ENCODE measurements around the gene DHRS1. TPM values are rescaled to one million over a fixed set of nuclear protein-coding genes. Genes with fewer than 3 reads are reported as not detected.
A peak's percentile ranks its signal among the peaks of the same experiment; 100 is the strongest.
"Not testable (repeated sequence)": the region's sequence is repeated elsewhere in the genome, so short reads cannot be mapped to it uniquely, and the experiment has no call there.

DHRS1 gene
- total RNA-seq, 1 experiment from 2014 or later, result 41.4 TPM

DNA sequence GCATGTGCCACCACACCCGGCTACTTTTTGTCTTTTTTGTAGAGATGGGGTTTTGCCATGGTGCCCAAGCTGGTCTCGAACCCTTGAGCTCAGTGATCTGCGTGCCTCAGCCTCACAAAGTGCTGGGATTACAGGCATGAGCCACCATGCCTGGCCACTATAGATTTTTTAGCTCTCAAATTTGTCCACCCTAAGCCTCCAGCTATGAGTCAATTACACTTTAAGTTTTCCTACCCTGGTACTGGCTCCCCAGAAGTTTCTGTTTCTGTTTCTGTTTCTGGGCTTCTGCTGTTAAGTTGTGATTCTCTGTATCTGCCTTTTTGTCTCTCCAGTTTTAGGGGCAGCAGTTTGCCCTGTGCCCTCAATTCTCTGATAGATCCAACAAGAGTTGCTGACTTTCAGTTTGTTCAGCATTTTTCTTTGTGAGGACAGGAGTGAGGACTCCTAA, 52.8 kb downstream of the DHRS1 start:
- Histone ChIP-seq H3K79me2 (ENCODE audit: low read depth) (no peaks in the 10 kb centered on the region), H3K9me3 (ENCODE audit: insufficient read depth, low read depth) (no peaks in the 10 kb centered on the region), H2AFZ (no peak overlapping the region), H3K4me3 (no peak overlapping the region), H3F3A (ENCODE audit: insufficient read depth, low read depth) (peaks cover 12% of the 10 kb centered on the region; the same call in 1 of the 2 replicates), H3K4me1 (replicated peaks; ENCODE audit: insufficient read depth) (peaks cover 6% of the 10 kb centered on the region), H3K9me2 (ENCODE audit: insufficient read depth) (no peaks in the 10 kb centered on the region), H3K27me3 (ENCODE audit: insufficient read depth, low read depth) (no peaks in the 10 kb centered on the region), H3K36me3 (ENCODE audit: low read depth) (no peaks in the 10 kb centered on the region), H3K27ac (no peak overlapping the region), H4K20me1 (ENCODE audit: insufficient read depth) (no peaks in the 10 kb centered on the region), H3K4me2 (no peak overlapping the region)
- no peak for DNase-seq
- intact Hi-C loops (cut with micrococcal nuclease; ENCODE audit: unreplicated experiment), result no loop called here
- TF ChIP-seq, protein P1, sequence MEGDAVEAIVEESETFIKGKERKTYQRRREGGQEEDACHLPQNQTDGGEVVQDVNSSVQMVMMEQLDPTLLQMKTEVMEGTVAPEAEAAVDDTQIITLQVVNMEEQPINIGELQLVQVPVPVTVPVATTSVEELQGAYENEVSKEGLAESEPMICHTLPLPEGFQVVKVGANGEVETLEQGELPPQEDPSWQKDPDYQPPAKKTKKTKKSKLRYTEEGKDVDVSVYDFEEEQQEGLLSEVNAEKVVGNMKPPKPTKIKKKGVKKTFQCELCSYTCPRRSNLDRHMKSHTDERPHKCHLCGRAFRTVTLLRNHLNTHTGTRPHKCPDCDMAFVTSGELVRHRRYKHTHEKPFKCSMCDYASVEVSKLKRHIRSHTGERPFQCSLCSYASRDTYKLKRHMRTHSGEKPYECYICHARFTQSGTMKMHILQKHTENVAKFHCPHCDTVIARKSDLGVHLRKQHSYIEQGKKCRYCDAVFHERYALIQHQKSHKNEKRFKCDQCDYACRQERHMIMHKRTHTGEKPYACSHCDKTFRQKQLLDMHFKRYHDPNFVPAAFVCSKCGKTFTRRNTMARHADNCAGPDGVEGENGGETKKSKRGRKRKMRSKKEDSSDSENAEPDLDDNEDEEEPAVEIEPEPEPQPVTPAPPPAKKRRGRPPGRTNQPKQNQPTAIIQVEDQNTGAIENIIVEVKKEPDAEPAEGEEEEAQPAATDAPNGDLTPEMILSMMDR (conservative IDR thresholded peaks at IDR 0.05), result no peak
- no peak for TF ChIP-seq EZH2 (IDR thresholded peaks at IDR 0.05; ENCODE audit: low read depth)
- ChIA-PET CTCF (interaction anchor here (0.7 kb wide), 1 partner anchor 210 kb away, joined by 3 read pairs; no protein-coding TSS in a partner anchor), POLR2A (ENCODE audit: unreplicated experiment) (interaction anchor here (0.6 to 0.7 kb wide), 2 partner anchors 46 to 122 kb away, joined by 3 to 6 read pairs; no protein-coding TSS in a partner anchor)
- no TSS peak for BruUV-seq (replicated peaks)

DNA sequence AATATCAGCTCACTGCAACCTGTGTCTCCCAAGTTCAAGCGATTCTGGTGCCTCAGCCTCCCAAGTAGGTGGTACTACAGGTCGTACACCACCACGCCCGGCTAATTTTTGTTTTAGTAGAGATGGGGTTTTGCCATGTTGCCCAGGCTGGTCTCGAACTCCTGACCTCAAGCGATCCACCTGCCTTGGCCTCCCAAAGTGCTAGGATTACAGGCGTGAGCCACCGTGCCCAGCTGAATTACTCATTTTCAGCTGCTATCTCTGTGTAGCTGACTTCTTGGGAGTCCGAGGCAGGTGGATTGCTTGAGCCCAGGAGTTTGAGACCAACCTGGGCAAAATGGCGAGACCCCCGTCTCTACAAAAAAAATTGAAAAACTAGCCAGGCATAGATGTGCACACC, 54.2 kb downstream of the DHRS1 start:
- H3K36me3 ChIP-seq (ENCODE audit: low read depth); H3K4me3 ChIP-seq; H3K79me2 ChIP-seq (ENCODE audit: low read depth); H3K4me1 ChIP-seq (replicated peaks; ENCODE audit: insufficient read depth); H3K27ac ChIP-seq; H3K4me2 ChIP-seq; intact Hi-C loops (cut with micrococcal nuclease; ENCODE audit: unreplicated experiment); H3K9me3 ChIP-seq (ENCODE audit: insufficient read depth, low read depth); H2AFZ ChIP-seq; H3K27me3 ChIP-seq (ENCODE audit: insufficient read depth, low read depth); H3K9me2 ChIP-seq (ENCODE audit: insufficient read depth); DNase-seq; BruUV-seq (replicated peaks); CTCF ChIA-PET; H4K20me1 ChIP-seq (ENCODE audit: insufficient read depth): not testable (repeated sequence)
- POLR2A ChIA-PET (ENCODE audit: unreplicated experiment), result interaction anchor here (0.6 kb wide), 1 partner anchor 14 kb away, joined by 3 read pairs; no protein-coding TSS in a partner anchor
- H3F3A ChIP-seq (ENCODE audit: insufficient read depth, low read depth), result peaks cover 16% of the 10 kb centered on the region; the same call in 1 of the 2 replicates

DNA sequence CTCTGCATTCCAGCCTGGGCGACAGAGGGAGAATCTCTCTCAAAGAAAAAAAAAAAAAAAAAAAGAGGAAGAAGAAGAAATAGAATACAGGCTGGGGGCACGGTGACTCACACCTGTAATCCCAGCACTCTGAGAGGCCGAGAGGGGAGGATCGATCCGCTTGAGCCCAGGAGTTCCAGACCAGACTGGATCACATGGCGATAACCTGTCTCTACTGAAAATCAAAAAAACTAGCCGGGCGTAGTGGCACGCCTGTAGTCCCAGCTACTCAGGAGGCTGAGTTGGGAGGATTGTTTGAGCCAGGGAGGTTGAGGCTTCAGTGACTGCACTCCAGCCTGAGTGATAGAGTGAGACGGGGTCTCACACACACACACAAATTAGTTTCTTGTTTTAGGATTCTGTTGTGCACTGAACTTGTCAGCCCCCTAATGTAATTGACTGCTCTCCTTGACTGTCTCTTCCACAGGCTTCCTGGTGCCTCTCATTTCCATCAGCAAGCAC, 56.2 kb downstream of the DHRS1 start:
- Histone ChIP-seq H4K20me1 (ENCODE audit: insufficient read depth) (no peaks in the 10 kb centered on the region), H3F3A (ENCODE audit: insufficient read depth, low read depth) (peaks cover 16% of the 10 kb centered on the region; the same call in 1 of the 2 replicates), H3K36me3 (ENCODE audit: low read depth) (no peaks in the 10 kb centered on the region), H3K79me2 (ENCODE audit: low read depth) (no peaks in the 10 kb centered on the region), H2AFZ (peak overlapping the region; percentile 85), H3K4me1 (replicated peaks; ENCODE audit: insufficient read depth) (peaks cover 6% of the 10 kb centered on the region), H3K27me3 (ENCODE audit: insufficient read depth, low read depth) (no peaks in the 10 kb centered on the region), H3K9me2 (ENCODE audit: insufficient read depth) (no peaks in the 10 kb centered on the region), H3K4me3 (peak overlapping the region; percentile 86; the same call in 1 of the 2 replicates), H3K9me3 (ENCODE audit: insufficient read depth, low read depth) (no peaks in the 10 kb centered on the region), H3K4me2 (peak overlapping the region; percentile 93), H3K27ac (peak overlapping the region; percentile 92)
- ChIA-PET POLR2A (ENCODE audit: unreplicated experiment) (interaction anchor here (0.7 kb wide), 1 partner anchor 54 kb away, joined by 8 read pairs; no protein-coding TSS in a partner anchor), CTCF (interaction anchor here (0.6 to 1.8 kb wide), 9 partner anchors 22 to 157 kb away, joined by 3 to 21 read pairs (median 4); partner anchors contain the start of genes CIDEB, DHRS1, NOP9 and RABGGTA)
- intact Hi-C loops (cut with micrococcal nuclease; ENCODE audit: unreplicated experiment), result loop anchor here (1.0 to 5.0 kb wide), 4 partner anchors 31 to 189 kb away; no protein-coding TSS in a partner anchor
- no peak for TF ChIP-seq EZH2 (IDR thresholded peaks at IDR 0.05; ENCODE audit: low read depth)
- TF ChIP-seq, protein P1 (conservative IDR thresholded peaks at IDR 0.05), result no peak
- DNase-seq, result peak in 1 of 2 experiments; percentile 55
- no TSS peak for BruUV-seq (replicated peaks)

Measured in PC-9 (cell line).